NCI-H524 (cell line): Measurements from ENCODE around the gene RTEL1.

Experiments used
- DNase-seq, 2 experiments: peaks; one replicate each; lab custom pipeline; 2025; lab: John Stamatoyannopoulos, UW

RTEL1 gene

DNA sequence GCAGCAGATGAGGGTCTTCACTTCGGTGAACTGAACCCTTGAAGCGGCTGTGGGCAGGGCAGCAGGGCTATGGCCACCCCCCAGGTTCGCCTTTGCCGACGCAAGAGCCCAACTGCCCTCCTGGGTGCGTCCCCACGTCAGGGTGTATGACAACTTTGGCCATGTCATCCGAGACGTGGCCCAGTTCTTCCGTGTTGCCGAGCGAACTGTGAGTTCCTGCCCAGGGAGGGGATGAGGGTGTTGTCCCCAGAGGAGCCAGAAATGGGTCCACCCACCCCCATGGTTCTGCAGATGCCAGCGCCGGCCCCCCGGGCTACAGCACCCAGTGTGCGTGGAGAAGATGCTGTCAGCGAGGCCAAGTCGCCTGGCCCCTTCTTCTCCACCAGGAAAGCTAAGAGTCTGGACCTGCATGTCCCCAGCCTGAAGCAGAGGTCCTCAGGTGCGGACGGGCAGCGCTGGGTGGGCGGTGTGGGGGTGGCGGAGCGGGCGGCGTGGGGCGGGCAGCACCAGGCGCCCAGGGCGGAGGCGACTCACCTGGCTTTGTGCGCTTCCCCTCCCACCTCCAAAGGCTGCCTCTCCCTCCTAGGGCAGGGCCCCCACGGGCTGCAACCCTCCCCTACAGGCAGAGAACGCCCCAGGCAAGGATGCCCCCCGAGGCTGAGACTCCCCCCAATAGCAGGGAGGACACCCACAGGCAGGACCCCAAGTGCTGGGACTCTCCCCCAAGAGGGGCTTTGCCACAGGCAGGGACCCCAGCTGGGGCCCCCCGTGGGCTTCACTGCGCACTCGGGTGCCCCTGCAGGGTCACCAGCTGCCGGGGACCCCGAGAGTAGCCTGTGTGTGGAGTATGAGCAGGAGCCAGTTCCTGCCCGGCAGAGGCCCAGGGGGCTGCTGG lies 32.1 kb downstream of the RTEL1 start:
- DNase-seq: no peak

DNA sequence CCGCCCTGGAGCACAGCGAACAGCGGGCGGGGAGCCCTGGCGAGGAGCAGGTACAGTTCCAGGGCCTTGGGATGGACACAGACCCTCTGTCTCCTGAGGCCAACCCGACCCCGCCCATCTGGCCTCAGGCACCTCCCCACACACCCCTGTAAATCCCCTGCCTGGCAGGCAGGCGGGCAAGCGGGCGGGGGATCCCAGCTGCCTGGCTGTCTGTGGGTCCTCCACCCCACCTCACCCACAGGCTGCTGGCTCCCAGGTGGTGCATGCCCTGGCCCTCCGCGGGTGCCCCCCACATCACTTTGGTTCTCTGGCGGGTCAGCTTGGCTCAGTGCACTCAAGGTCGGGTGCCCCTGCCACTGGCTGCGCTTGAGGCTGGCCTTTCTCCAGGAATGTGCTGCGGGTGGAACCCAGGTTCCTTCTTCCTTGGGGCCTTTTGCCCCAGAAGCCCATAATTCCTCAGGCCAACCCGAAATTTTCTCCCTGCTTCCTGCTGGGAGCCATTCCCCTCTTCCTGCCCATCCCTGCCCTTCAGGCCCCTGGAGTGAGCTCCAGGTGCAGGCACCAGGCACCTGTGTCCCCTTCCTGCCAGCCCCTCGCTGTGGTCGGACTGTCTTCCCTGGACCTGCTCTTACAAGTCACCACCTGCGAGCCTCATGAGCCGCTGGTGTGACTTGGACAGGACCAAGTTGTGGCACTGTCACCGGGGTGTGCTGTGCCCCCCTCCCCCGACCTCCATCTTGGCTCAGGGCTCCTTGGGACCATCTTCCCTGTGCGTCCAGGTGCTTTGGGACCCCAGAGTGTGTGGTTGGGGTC lies 33.0 kb downstream of the RTEL1 start:
- no peak for DNase-seq

- DNase-seq: no peak
These were observed 33.8 kb downstream of the RTEL1 start for GRCh38 chr20:63691711-63692435.

DNA sequence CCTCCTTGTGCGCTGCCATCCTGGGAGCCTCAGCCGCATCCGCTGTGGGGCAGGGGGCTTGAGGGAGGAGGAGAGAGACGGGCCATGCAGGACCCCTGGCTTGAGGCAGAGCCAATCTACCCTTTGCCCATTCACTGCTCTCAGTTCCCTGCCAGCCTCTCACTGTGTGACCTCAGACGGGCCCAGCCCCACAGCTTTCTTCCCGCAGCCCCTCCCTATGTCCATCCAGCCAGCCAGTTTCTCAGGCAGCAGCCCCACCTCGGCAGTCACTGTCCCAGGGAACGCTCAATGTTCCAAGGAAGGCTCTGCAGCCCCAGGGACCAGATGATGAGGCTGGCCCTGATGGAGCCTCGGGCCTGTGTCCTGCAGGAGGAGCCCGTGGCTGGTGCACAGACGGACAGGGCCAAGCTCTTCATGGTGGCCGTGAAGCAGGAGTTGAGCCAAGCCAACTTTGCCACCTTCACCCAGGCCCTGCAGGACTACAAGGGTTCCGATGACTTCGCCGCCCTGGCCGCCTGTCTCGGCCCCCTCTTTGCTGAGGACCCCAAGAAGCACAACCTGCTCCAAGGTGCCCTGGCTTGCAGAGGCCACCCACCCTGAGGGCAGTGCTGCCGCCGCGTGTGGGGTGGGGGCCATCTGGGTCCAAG lies 34.4 kb downstream of the RTEL1 start:
- DNase-seq: no peak

GRCh38 chr20:63693083-63693732 lies 35.1 kb downstream of the RTEL1 start:
- DNase-seq: no peak

- no peak for DNase-seq
These were observed 35.8 kb downstream of the RTEL1 start for GRCh38 chr20:63693733-63694583.

DNA sequence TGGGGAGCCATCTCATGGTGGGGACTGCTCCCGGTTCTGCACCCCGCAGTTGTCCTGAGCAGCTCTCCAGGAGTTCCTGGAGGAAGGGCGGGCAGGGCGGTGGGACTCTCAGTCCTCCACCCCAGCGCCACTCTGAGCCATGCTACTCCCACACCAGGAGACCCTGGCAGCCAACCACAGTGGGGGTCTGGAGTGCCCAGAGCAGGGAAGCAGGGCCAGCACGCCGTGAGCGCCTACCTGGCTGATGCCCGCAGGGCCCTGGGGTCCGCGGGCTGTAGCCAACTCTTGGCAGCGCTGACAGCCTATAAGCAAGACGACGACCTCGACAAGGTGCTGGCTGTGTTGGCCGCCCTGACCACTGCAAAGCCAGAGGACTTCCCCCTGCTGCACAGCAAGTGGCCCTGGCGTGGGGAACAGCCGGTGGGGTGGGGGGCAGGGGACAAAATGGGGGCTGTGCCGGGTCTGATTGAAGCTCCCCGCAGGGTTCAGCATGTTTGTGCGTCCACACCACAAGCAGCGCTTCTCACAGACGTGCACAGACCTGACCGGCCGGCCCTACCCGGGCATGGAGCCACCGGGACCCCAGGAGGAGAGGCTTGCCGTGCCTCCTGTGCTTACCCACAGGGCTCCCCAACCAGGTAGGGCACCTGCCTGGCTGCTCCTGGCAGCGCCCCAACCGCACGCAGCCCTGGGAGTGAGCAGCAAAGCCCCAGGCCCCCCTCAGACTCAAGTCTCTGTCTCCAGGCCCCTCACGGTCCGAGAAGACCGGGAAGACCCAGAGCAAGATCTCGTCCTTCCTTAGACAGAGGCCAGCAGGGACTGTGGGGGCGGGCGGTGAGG lies 36.7 kb downstream of the RTEL1 start:
- DNase-seq: no peak

DNA sequence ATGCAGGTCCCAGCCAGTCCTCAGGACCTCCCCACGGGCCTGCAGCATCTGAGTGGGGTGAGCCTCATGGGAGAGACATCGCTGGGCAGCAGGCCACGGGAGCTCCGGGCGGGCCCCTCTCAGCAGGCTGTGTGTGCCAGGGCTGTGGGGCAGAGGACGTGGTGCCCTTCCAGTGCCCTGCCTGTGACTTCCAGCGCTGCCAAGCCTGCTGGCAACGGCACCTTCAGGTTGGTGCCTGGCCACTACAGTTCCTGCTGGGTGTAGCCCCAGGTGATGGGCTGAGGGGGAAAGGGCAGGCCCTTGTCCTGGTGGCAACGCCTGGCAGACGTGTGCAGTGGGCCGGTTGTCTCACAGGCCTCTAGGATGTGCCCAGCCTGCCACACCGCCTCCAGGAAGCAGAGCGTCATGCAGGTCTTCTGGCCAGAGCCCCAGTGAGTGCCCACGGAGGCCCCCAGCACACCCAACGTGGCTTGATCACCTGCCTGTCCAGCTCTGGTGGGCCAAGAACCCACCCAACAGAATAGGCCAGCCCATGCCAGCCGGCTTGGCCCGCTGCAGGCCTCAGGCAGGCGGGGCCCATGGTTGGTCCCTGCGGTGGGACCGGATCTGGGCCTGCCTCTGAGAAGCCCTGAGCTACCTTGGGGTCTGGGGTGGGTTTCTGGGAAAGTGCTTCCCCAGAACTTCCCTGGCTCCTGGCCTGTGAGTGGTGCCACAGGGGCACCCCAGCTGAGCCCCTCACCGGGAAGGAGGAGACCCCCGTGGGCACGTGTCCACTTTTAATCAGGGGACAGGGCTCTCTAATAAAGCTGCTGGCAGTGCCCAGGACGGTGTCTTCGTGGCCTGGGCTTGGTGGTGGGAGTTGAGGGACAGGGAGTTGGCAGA lies 37.6 kb downstream of the RTEL1 start:
- DNase-seq: no peak

- DNase-seq: no peak
These were observed 38.2 kb downstream of the RTEL1 start for GRCh38 chr20:63696306-63696627.

DNA sequence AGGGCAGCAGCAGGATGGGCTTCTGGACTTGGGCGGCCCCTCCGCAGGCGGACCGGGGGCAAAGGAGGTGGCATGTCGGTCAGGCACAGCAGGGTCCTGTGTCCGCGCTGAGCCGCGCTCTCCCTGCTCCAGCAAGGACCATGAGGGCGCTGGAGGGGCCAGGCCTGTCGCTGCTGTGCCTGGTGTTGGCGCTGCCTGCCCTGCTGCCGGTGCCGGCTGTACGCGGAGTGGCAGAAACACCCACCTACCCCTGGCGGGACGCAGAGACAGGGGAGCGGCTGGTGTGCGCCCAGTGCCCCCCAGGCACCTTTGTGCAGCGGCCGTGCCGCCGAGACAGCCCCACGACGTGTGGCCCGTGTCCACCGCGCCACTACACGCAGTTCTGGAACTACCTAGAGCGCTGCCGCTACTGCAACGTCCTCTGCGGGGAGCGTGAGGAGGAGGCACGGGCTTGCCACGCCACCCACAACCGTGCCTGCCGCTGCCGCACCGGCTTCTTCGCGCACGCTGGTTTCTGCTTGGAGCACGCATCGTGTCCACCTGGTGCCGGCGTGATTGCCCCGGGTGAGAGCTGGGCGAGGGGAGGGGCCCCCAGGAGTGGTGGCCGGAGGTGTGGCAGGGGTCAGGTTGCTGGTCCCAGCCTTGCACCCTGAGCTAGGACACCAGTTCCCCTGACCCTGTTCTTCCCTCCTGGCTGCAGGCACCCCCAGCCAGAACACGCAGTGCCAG lies 38.7 kb downstream of the RTEL1 start, which contains the start of gene TNFRSF6B:
TSS of gene TNFRSF6B (plus strand) at position 25 of the 729 bp plus-strand sequence. CDS start at position 141, 116 bp downstream.
- no peak for DNase-seq

DNA sequence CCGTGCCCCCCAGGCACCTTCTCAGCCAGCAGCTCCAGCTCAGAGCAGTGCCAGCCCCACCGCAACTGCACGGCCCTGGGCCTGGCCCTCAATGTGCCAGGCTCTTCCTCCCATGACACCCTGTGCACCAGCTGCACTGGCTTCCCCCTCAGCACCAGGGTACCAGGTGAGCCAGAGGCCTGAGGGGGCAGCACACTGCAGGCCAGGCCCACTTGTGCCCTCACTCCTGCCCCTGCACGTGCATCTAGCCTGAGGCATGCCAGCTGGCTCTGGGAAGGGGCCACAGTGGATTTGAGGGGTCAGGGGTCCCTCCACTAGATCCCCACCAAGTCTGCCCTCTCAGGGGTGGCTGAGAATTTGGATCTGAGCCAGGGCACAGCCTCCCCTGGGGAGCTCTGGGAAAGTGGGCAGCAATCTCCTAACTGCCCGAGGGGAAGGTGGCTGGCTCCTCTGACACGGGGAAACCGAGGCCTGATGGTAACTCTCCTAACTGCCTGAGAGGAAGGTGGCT lies 39.3 kb downstream of the RTEL1 start:
- DNase-seq: no peak

- DNase-seq: no peak
These were observed 39.9 kb downstream of the RTEL1 start for GRCh38 chr20:63697868-63698545.

DNA sequence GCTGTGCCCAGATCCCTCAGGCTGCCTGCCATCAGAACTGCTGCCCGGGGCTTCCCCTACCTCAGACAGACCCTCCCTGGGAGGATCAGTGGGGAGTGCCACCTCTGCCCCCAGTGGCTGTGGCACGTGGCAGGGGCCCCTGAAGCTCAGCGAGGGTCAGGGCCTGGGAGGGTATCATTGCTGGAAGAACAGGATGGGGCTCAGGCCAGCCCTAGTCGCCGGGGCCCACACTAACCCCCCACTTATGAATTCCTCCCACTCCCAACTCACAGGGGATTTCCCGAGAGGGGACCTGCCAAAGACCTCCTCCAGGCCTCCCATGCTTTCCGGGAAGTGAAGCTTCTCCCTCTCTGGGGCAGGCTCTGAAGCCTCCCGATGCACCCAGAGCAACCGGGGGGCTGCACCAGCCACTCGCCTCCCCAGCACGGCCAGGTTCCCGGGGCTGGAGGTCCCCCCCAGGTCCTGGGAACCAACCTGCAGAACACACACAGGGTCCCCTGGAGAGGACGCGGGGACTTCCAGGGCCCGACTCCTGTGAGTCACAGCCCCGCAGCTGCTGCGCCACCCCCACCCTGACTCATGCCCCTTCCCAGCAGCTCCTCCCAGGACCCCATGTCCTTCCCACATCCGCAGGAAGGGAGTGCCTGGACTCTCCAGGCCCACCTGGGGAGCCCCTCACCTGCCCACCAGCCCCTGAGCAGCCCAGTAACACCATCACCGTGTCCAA lies 40.8 kb downstream of the RTEL1 start:
- no peak for DNase-seq

- no peak for DNase-seq
These were observed 41.5 kb downstream of the RTEL1 start for GRCh38 chr20:63699466-63700198.

- no peak for DNase-seq
These were observed 42.3 kb downstream of the RTEL1 start for GRCh38 chr20:63700199-63701050.
